HEK293 (cell line): ENCODE data around the gene ROBO1.

Source experiments
- KLF10 ChIP-seq: fragments of 450-650 bp; IDR thresholded peaks from 2 replicates; pipeline ENCODE4 v1.5.1; 2018; ENCODE audit warnings: missing biosample characterization, mild to moderate bottlenecking, missing genetic modification characterization
- KLF9 ChIP-seq: fragments of 450-650 bp; formaldehyde crosslinking; IDR thresholded peaks from 2 replicates; pipeline ENCODE4 v1.5.1; 2016; ENCODE audit warnings: missing biosample characterization, missing genetic modification characterization, low read depth
- OVOL3 ChIP-seq: fragments of 450-650 bp; formaldehyde crosslinking; IDR thresholded peaks from 2 replicates; pipeline ENCODE4 v1.5.1; 2016; ENCODE audit warnings: missing biosample characterization, missing genetic modification characterization
- SP2 ChIP-seq: fragments of 450-650 bp; formaldehyde crosslinking; IDR thresholded peaks from 2 replicates; pipeline ENCODE4 v1.5.1; 2016; ENCODE audit warnings: missing biosample characterization, missing genetic modification characterization
- ZNF169 ChIP-seq: fragments of 450-650 bp; formaldehyde crosslinking; IDR thresholded peaks from 2 replicates; pipeline ENCODE4 v1.5.1; 2016; ENCODE audit warnings: missing biosample characterization, missing genetic modification characterization
- ZNF324 ChIP-seq: fragments of 450-650 bp; formaldehyde crosslinking; IDR thresholded peaks from 2 replicates; pipeline ENCODE4 v1.5.1; 2016; ENCODE audit warnings: missing biosample characterization, missing genetic modification characterization
- ZNF341 ChIP-seq: fragments of 450-650 bp; formaldehyde crosslinking; IDR thresholded peaks from 2 replicates; pipeline ENCODE4; 2016; ENCODE audit warnings: low read depth, missing biosample characterization, missing genetic modification characterization
- ZNF560 ChIP-seq: fragments of 450-650 bp; formaldehyde crosslinking; IDR thresholded peaks from 2 replicates; pipeline ENCODE4 v1.5.1; 2017; ENCODE audit warnings: missing biosample characterization, missing genetic modification characterization, borderline replicate concordance
- ZNF837 ChIP-seq: fragments of 450-650 bp; formaldehyde crosslinking; IDR thresholded peaks from 2 replicates; pipeline ENCODE4 v1.5.1; 2016; ENCODE audit warnings: missing biosample characterization, missing genetic modification characterization
- TF ChIP-seq, protein P1 (sequence below): fragments of 450-650 bp; formaldehyde crosslinking; IDR thresholded peaks from 2 replicates; pipeline ENCODE4 v1.5.1; 2016; ENCODE audit warnings: missing biosample characterization, missing genetic modification characterization

GRCh38 chr3:79366414-79366813, 401.4 kb downstream of the ROBO1 start:
- no peak for TF ChIP-seq KLF10 (tag by site-specific recombination)
- TF ChIP-seq SP2 (tag by site-specific recombination) = no peak
- no peak for TF ChIP-seq ZNF837 (tag by site-specific recombination)
- TF ChIP-seq, protein P1, sequence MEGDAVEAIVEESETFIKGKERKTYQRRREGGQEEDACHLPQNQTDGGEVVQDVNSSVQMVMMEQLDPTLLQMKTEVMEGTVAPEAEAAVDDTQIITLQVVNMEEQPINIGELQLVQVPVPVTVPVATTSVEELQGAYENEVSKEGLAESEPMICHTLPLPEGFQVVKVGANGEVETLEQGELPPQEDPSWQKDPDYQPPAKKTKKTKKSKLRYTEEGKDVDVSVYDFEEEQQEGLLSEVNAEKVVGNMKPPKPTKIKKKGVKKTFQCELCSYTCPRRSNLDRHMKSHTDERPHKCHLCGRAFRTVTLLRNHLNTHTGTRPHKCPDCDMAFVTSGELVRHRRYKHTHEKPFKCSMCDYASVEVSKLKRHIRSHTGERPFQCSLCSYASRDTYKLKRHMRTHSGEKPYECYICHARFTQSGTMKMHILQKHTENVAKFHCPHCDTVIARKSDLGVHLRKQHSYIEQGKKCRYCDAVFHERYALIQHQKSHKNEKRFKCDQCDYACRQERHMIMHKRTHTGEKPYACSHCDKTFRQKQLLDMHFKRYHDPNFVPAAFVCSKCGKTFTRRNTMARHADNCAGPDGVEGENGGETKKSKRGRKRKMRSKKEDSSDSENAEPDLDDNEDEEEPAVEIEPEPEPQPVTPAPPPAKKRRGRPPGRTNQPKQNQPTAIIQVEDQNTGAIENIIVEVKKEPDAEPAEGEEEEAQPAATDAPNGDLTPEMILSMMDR (tag by site-specific recombination) = no peak
- no peak for TF ChIP-seq ZNF341 (tag by site-specific recombination)
- TF ChIP-seq ZNF324 (tag by site-specific recombination) = no peak
- TF ChIP-seq KLF9 (tag by site-specific recombination) = no peak
- TF ChIP-seq ZNF169 (tag by site-specific recombination) = no peak
- TF ChIP-seq OVOL3 (tag by site-specific recombination) = no peak
- no peak for TF ChIP-seq ZNF560
